Activated CD8-positive, alpha-beta memory T cell treated with anti-CD3 and anti-CD28 coated beads, Interleukin-2, amount 50 U/mL, for 1 hour (primary cell): ENCODE data around the gene HSPA4L.

Experiments used
- DNase-seq: peaks from one replicate; pipeline ENCODE4 v3.0.0-alpha.2; 2020; ENCODE audit errors: extremely low read depth

HSPA4L gene

DNA sequence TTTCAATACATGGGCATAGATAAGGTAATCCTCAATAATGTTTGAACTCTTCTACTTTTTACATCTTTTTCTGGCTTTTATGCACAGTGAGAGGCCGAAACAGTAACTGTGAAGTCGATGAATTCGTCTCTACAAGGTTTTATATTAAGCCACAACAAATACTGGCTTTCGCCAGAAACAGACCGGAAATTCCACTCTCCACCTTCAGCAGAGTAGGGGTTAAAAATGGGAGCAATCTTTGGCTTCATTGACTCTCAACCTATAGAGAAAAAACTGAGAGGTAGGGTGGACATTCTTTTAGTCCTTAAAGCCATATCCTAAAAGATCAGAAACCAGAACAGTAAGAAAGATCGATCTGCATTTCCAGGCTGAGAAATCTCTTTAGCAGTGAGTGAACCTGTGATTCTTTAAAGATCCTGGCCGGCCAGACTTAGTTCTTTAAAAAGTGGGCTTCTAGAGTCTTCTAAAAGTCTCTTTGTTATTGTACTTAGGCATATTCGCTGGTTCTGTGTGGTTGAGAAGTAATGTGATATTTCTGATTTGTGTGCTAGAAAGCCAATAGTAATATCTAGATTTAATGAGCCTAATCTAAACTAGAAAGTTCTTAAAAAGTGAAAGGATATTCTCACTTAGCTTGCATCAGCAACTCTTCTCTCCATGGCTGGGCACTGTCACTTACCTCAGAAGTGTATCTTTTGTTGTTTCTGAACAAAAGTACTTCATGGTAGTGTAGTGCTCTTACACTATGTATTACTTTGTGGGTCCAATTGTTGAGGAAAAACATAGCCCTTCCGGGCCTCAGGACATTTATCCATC, 2.0 kb downstream of the HSPA4L start:
- no peak for DNase-seq

DNA sequence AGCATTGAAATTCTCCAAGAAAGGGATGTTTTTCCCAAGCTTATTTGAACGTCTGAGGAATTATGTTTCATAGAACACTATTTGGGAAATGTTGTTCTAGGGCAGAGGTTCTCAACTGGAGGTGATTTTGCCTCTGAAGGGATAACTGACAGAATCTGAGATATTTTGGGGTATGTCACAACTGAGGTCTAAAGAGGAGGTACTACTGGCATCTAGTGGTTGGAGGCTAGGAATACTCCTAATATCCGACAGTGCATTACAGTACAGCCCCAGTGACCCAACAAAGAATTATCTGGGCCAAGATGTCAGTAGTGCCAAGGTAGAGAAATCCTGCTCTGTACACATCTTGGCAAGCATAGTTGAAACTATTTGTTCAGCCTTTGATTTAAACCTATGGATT, 6.4 kb downstream of the HSPA4L start:
- no peak for DNase-seq

DNA sequence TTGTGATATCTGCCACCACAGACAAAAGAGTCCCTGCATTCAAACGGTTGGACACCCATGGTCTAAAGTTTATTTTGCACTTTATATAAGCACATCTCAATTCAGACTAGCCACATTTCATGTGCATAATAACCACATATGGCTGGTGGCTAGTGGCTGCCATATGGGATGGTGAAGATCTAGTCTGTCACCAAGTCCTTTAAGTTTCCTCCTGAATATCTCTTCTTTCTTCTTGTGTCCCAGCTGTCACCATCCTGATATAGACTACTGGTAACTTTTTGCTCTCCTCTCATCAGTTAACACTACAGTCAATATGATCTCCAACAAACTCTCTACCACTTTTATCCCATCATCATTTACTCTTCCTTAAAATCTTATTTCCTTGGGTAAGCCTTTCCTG, 9.3 kb downstream of the HSPA4L start:
- no peak for DNase-seq

DNA sequence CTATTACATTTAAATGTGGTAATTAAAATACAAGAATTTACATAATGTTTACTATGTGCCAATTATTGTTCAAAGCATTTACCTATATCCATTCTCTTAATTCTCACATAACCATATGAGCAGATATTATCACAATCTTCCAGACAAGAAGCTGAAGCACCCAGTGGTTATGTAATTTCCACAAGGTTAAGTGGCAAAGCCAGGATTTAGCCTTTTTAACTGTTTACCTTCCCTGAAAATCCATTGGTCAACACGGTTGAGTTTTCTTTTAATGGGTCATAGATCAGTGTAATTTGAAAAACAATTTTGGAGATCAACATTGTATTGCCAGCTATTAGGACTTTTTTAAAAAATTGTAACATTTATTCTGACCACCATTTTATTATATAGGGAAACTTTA, 11.4 kb downstream of the HSPA4L start:
- DNase-seq: no peak

DNA sequence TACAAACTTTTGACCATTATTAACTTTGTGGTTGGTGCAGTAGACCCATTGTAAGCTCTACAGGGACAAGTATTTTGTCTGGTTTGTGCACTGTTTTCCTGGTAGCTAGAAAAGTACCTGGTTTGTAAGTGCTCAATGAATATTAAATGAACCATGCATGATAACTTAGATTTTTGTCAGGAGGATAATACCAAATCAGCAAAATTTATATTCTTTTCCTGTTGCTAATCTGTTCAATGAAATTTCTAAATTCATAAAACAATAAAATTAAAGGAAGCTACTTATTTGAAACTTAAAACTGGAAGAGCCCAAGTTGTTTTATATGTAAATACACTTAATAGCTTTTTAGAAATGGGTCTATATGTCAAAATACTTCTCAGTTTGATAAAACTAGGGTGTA, 17.6 kb downstream of the HSPA4L start:
- DNase-seq: no peak

DNA sequence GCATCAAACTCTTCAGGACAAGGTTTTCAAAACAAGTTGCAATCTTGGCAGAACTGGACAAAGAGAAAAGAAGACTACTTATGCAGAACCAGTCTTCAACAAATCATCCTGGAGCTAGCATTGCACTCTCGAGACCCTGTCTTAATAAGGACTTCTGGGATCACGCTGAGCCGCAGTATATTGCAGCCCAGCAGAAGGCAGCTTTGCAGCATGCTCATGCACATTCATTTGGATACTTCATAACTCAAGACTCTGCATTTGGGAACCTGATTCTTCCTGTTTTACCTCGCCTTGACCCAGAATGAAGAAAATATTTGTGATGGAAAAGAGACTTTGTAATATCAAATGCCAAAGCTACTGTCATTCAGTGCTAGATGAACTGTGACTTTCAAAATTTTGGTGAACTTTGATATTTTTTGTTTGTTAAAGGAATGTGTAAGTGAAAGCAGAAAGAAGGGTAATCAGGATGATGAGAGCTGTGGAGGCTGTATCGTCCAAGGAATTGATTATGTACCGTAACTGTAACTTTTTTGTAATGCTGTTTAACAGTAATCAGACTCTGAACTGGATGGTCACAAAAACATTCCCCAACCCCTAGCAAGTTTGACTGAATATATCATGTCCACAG, 27.2 kb downstream of the HSPA4L start:
- DNase-seq: no peak

DNA sequence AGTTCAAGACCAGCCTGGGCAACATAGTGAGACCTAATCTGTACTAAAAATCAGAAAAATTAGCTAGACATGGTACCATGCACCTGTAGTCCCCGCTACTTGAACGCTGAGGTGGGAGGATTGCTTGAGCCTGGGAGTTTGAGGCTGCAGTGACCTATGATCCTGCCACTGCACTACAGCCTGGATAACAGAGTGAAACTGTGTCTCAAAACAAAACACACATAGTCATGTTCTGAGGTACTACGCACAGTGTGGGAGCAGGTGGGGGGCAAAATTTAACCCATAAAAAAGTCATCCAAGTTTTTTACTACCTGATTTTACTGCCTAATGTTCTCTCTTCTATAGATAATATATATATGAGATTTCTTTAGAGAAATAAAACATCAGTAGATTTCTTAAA, 28.4 kb downstream of the HSPA4L start:
- DNase-seq: no peak

DNA sequence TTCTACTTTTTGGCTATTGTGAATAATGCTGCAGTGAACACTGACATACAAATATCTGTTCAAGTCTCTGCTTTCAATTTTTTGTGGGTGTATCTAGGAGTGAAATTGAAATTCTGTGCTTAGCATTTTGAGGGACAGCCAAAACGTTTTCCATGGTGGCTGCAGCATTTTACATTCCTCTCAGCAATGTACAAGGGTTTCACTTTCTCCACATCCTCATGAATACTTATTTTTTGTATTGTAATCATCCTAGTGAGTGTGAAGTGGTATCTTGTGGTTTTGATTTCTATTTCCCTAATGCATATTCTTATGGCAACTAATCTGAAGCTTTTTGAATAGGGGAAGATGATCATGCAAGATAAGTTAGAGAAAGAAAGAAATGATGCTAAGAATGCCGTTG, 40.3 kb downstream of the HSPA4L start:
- no peak for DNase-seq

DNA sequence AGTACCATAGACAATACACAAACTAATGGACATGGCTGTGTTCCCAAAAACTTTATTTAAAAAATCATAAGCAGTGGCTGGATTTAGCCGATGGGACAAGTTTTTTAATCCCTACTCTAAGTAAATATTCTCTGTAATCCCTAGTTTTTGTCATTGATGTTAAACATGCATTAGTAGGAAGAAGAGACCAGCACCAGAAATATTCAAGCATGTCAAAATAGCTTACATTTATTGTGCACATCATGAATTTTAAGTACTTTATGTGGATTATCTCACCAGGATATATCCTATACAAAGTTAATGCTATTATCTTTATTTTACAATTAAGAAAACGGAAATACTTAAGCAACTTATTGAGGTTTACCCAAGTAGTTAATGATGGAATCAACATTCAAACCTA, 46.0 kb downstream of the HSPA4L start:
- DNase-seq: no peak

DNA sequence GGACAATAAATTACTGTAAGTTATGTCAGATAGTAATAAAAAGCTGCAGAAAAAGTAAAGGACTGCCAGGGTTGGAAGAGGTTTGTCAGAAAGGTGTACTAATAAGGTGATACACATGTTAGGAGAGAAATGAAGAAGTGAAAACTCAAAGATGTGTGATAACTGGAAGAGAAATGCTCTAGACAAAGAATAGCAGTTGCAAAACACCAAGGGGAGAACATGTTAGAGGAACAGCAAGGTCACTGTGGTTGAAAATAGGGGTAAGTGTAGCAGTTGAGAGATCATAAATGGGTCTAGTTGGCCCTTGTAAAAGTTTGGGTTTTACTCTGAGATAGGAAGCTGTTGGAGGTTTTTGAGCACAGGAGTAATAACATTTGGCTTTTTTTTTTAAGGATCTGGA, 46.9 kb downstream of the HSPA4L start:
- DNase-seq: no peak

DNA sequence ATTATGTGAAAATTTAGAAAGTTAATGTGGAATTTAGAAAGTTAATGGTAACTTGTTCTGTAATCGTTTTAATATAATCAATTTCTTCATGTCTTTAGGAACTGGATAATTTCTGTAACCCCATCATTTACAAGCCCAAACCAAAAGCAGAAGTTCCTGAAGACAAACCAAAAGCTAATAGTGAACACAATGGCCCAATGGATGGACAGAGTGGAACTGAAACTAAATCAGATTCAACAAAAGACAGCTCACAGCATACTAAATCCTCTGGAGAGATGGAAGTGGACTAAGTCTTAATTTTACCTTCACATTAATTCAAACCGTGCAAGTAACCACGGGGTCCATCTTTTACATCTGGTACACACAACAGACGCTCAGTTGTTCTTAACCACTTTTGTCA, 50.5 kb downstream of the HSPA4L start:
- DNase-seq: no peak

DNA sequence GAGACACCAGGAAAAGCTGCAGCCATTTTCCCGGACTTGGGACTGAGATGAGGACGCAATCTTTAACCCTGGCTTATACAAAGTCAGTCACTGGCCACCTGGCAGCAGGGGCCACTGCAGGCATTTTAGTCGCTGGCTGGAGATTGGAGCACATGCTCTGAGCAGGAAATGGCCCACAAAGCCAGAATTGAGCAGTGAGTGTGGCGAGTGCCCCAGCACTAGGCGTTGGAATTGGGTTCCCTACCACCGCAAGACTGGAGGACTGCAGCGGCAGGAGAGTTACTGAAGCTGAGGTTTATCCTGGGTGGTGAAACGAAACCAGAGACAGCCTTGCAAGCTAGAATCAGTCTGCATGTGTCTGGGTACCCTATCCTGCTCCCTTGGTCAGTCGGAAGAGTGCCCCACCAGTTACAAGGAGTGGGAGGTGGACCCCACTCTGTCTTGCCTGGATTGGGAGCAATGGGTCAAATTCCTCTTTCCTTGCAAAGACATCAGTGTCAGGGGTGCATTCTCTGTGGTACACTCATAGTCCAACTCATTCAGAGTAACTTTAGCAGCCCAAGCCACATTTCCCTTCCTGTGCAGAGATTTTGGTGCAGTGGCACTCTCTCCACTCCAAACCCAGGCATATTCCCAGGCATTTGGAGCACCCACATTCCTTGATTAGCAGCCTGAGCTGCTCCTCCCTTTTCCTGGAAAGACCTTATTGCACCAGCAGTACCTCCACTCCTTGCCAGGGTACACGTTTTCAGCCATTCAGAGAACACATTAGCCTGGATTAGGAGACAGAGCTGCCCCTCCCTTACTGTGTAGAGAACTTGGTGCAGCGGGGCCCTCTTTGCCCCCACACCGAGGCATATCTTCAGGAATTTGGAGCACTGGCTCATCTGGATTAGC, 61.8 kb downstream of the HSPA4L start:
- DNase-seq: no peak

DNA sequence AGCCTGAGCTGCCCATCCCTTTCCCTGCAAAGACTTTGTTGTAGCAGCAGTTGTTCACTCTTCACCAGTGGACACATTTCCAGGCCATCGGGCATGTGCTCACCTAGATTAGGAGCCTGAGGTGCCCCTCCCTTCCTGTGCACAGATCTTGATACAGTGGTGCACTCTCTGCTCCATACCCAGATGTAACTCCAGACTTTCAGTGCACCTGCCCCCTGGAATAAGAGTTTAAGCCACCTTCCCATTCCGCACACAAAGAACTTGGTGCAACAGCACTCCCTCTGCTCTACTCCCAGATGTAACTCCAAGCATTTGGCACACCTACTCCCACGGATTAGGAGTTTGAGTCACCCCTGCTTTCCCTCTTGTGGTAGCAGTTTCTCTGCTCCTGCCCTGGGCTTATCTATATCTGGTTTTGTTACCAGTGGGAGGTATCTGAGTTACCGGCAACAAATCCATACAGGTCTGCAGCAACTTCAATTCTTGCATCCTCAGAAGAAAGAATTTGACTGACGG, 62.5 kb downstream of the HSPA4L start:
- no peak for DNase-seq

DNA sequence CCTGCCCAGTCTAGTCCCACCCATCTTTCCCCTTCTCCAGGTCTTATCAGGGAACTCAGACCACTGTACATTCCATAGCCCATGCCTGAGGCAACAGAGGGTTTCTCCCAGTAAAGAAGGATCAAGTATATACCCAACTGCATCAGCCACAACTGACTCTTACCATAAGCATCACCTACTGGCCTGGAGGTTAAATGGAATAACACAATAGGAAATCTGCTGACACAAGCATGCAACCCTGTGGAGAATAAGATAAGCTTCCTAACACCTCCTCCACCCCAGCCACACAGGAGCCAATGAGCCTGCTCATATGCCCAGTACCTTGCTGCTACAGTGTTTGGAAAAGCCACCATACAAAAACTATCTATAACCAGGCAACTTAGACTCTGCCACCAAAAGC, 63.9 kb downstream of the HSPA4L start:
- no peak for DNase-seq

DNA sequence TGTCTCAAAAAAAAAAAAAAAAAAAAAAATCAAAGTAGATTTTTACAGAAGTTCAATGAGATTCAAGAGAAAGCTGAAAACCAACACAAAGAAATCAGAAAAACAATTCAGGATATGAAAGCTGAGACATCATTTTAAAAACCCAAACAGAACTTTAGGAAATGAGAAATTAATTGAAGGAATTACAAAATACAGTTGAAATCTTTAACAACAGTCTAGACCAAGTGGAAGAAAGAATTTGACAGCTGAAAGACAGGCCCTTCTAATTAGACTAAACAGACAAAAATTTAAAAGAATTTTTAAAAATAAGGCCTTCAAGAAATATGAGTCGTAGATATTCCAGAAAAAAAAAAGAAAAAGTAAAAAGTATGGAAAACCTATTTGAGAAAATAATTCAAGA, 64.6 kb downstream of the HSPA4L start:
- DNase-seq: no peak

DNA sequence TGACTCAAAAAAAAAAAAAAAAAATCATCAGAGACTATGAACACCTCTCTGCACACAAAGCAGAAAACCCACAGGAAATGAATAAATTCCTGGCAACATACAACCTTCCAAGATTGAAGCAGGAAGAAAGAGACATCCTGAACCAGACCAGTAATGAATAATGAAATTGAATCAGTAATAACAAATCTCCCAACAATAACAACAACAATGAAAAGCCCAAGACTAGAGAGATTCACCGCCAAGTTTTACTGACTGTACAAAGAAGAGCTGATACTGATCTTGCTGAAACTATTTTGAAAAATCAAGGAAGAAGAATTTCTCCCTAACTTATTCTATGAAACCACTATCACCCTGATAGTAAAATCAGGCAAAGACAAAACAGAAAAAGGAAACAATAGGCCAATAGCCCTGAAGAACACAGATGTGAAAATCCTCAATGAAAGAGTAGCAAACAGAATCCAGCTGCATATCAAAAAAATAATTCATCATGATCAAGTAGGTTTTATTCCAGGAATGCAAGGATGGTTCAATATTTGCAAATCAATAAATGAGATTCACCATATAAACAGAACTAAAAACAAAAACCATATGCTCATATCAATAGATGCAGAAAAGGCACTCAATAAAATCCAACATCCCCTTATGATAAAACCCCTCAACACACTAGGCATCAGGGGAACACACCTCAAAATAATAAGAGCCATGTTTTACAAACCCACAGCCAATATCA, 67.5 kb downstream of the HSPA4L start:
- no peak for DNase-seq

DNA sequence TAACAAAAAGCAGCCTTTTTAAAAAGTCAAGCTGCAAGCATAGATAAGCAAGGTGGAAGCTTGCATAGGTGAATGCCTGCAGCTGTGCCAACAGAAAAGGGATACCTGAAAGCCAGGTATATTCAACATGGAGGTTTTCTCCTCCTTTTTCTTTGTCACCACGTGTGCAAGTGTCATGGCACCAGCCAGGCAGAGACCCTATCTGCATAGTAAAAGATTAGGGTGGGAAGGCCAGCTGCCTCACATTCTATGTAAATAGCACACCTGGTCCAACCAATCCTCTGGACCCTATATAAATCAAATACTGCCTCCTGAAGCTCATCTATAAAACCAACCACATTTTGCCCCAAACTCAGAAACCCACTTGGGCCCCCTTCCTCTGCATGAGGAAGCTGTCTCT, 70.5 kb downstream of the HSPA4L start:
- DNase-seq: no peak

DNA sequence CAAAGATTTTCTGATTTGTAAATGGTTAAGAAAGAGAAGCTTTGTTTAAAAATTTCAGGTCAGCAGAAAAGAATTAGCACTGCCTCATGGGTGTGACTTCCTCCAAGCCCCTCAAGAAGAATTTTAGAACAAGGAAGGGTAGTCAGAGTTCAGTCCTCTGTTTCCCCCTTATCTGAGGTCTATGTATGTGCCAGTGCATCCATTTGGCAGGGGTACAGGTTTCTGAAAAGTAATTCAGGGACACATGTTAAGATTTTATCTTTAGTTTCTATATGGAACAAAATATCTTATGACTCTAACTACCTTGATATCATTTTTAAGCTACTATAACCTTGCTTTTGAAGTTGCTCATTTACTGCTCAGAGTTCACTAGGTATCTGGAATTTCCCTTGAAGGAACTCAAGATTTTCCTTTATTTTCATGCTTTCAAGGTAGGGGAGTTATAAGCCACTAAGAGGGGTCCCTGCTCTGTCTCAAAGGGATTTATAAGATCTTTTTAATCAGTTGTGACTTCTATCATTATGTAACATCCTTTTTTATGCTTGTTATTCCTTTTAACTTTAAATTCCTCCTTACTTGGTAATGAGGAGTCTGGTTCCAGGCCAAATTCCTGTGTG, 74.2 kb downstream of the HSPA4L start:
- no peak for DNase-seq

DNA sequence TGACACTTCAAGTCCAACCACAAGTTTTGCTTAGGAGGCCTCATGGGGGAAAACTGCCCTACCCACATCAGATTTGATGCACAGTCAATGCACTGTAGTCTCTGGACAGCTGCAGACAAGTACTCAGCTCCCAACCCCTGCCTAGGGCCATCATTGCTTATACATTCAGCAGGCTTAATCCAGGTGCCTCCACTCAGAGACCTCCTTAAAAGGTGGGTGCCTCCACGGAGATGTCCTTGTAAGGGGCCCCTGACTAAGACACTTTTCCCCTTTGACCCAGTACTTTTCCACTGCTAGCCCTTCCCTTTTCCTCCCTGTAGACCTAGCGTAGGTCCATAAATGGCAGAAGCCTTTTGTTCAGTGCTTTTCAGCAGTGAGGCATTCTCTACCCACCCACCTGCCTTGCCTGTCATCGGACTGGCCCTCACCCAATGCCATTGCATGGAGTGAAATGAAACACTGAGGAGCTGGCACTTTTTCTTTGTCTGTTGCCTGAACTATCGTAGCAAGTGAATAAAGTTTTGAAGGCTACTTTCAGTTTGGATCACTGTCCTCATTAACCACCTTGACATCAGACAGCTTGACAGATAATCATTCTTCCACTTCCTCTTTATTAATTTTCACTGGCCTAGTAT, 74.8 kb downstream of the HSPA4L start:
- DNase-seq: no peak

DNA sequence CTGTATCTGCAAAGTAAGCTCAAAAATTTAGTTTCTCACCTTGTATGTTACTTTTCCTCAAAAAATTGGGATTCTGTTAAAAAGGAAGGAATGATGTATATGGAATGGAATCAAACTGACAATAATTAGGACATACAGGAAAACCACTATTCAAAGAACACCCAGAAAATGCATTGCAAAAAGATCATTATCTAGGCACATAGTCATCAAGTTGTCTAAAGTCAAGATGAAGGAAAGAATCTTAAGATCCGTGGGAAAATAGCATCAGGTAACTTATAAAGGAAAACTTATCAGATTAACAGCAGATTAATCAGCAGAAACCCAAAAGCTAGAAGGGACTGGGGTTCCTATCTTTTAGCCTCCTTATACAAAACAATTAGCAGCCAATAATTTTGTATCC, 75.5 kb downstream of the HSPA4L start:
- DNase-seq: no peak

DNA sequence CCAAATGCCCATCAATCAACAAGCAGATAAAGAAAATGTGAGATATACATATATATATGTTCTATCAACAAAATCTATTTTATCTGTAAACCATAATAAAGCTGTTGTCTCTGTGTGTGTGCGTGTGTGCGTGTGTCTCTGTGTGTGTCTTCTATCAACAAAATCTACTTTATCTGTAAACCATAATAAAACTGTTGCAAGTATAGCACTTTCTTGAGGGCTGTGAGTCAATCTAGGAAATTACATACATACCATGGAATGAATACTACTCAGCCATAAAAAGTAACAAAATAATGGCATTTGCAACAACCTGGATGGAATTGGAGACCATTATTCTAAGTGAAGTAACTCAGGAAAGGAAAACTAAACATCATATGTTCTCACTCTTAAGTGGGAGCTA, 86.1 kb downstream of the HSPA4L start:
- DNase-seq: no peak
